Stimulated activated CD4-positive, alpha-beta T cell treated with anti-CD3 and anti-CD28 coated beads, Interleukin-2, amount 100 ng/mL, for 4 hours (primary cell): ENCODE data around the gene TSPAN31.

ENCODE experiments used
- DNase-seq: peaks from one replicate; pipeline ENCODE4 v3.0.0-alpha.2; 2020; ENCODE audit warnings: low read depth

Gene TSPAN31

DNA sequence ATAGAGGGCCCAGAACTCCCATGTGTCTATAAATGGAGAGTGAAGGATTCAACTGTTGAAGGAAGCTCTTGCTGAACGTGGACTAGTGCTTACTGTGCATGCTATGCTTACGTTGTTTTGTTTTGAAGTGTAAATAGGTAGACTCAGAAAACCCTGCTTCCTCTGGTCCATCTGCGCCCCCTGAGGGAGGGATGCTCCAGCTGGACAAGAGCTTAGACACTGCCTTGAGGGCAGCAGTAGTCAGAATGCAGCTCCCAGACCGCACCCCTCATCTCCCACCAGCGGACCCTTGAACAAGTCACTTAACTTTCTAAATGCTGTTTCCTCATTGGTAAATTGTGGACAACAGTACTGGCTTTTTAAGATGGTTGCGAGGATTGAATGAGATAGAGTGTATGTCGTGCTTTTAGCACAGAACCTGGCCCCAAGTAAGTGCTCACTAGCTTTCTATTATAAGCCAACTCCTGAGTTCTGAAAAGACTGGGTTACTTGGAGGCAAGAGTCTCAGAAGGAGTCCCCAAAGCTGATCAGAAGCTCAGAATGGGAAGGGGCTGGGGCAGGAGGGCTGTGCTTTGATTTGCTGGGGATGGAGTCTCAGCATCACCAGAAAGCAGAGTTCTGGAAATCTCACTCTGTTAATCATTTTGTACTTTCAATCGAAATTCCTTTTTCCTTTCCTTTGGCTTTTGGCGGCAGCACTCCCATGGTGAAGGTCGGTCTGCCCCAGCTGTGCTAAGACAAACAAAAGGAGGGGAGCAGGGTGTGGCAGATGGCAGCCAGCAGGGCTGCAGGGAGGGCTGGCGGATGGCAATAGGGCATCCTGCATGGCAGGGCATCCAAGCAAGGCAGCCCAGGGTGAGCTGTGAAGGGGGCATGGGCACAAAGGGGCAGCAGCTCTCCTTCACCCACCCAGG, 21.9 kb upstream of the TSPAN31 start:
- DNase-seq = no peak

DNA sequence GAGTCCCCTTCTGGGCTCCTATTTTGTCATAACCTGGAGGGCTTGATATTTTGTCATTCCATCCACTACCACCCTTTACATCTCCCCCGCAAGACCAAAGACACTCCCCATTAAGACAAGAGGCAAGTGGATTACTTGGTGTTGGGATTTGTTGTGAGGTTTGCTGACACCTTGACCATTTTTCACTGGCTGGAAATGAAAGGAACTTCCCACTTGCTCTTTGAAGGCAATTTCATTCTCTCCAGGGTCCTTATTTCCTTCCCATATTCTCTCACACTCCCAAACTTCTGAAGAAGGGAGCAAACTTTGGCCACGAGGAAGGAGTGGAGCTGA, 21.2 kb upstream of the TSPAN31 start:
- DNase-seq = no peak

DNA sequence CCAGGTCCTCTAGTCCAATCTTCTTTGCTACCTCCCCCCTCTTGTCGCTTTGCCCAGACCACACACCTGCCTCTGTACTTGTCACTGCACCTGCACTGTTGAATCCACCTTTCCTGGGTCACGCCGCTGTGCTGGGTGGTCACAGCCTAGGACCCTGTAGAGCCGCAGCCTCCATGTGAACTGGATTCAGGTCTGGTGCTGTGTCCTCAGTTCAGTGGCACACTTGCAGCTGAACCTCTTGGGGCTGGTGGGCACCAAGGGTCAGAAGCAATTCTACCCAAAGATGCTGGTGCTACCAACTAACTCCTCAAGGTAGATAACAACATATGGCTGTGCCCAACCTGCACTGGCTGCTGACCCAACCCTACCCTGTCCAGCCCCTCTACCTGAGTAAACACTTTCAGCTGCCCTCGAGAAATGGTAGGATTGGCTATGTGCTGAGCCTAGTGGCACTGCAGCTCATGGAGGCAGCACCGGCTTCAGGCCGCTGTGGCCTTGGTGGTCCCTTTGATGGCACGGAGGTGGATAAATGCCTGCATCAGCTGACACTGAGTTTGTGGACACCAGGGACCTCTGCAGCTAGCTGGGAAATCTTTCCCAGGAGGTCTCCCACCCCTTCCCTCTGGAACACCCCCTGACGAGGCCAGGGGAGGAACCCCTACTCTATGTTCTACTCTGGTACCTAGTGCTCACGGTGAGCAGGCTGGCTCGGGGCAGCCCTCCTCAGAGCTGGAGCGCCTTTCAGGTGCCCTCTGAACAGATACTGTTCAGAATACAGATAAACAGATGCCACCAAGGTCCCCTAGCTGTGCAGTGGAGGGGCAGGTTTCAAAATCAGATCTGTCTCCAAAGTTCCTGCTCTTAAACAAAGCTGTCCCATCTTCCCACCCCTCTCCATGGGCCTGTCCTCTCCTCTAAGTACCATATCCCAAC, 20.6 kb upstream of the TSPAN31 start:
- DNase-seq = no peak

DNA sequence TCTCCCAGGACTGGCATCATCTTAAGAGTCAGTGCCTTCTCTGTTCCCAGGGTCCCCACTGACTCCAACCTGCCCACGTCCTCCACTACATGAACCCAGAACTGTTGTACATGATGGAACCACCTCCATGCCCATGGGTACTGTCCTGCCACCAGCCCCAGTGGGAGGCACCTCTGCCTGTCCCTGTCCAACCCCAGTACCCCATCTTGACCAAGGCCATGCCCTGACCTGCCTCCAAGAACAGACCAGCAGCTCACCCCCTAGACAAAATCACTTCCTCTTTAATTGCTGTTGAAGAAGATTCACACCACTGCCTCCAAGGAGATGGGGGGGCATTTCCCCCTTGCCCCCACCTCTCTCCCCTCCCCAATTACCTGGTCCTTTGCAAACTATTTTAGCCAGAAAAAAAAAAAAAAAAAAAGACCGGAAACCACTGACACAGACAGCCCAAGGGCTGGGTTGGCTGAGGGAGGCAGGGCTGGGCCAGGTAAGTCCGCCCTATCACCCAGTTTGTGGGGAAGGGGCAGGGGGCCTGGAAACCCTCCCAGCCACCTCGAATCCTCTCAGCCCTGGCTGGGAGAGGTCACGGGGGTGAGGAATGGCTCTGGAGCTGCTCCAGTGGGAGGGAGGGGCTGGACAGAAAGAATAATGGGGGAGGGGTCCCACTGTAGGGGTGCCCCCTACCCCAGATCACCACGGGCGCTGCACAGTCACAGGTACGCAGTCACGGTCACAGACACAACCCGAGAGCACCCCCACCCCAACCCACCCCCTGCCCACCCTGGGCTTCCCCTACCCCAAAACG, 19.7 kb upstream of the TSPAN31 start:
- DNase-seq = no peak

DNA sequence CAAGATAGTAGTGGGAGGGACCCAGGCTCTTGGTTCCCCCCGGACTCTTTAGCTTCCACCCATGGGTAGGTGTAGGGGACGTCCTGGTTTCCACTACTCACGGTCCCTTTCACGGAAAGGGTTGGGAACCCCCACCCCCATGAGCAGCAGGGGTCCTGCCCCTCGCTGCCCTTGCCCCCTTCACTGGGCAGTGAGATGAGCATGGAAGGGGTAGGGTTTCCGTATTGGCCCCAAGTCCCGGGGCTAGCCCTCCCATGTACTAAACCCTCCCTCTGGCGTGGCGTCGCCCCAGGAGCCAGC, 19.0 kb upstream of the TSPAN31 start:
- no peak for DNase-seq

DNA sequence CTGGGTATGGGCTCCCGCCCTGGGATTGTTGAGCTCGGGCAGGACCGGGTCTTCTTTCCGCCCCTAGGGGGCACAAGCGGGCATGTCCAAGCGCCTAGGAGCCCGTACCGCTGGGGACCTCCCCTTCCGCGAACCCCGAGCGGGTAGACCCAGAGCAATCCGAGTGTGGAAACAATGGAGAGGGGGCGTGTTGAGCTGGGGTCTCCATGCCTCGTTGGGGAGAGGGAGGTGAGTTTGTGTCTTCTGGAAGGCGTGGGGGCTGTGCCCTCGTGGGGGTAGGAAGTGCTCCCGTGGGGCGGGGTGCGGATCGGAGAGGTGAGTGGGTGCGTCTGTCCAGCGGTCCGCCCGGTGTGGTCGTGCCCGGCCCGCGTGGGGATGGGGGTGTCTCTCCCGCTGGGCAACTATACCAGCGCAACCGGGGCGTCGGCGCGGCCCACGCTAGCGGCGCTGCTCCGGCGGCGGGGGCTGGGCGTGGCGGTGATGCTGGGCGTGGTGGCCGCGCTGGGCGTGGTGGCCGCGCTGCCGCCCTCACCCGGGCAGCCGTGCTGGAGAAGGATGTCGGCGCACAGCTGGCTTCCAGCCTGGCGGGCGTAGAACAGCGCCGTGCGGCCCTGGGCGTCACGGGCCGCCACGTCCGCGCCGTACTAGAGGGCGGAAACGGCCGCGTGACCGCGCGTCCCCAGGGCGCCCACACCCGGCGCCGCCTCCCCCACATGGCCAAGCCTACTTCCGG, 18.5 kb upstream of the TSPAN31 start:
- no peak for DNase-seq

DNA sequence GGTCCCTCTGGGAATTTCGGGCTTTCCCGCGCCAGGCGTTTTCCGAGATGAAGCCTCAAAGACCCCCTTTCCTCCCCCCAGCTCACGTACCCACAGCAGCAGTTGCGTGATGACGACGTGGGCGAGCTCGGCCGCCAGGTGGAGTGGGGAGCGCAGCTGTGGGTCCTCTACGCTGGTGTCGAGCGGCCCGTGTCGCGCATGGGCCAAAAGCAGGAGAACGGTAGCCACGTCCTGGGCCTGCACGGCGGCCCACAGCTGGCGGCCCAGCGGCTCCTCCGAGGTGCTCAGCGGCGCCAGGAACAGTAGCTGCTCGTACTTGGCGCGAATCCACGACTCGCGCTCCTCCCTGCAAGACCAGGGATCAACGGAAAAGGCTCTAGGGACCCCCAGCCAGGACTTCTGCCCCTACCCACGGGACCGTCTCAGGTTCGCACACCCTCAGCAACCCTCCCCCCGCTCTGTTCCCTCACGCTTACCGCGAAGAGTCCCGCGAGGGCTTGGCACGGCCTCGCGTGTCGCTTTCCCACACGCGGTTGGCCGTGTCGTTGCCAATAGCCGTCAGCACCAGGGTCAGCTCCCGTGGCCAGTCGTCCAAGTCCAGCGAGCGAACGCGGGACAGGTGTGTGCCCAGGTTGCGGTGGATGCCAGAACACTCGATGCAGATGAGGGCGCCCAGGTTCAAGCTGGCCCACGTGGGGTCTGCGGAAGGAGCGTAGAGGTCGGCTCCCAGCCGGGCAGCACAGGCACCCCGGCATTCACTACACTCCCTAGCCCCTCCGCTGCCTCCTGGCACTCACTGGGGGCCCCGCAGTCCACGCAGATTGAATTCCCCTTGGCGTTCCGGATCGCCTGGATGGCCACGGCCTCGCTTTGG, 17.7 kb upstream of the TSPAN31 start:
- DNase-seq = no peak

DNA sequence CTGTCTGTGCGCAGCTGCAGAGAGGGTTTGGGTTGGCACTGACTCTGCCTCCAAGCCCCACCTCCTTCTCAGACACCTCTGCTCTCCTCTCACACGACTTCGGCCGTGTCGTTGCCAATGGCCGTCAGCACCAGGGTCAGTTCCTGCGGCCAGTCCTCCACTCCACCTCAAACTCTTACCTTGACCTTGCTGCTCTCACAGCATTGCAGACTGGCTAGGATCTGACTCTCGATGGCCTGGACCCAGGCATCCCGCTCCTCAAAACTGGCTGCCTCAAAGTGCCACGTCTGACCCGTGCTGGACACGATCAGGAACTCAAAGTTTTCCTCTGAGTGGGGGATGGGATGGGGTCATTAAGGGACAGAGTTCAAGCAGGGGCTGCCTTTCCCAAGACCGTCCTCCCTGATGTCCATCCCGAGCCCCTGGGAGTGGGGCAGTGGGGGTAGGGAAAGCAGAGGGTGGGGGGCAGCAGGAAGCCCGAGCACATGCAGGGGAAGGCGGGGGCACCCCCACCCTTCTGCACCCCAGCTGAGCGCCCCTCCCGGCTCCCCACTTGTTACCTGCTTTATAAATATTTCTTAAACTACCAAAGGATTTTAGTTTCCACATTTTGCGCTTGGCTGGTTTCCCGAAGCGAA, 17.0 kb upstream of the TSPAN31 start:
- DNase-seq = no peak

DNA sequence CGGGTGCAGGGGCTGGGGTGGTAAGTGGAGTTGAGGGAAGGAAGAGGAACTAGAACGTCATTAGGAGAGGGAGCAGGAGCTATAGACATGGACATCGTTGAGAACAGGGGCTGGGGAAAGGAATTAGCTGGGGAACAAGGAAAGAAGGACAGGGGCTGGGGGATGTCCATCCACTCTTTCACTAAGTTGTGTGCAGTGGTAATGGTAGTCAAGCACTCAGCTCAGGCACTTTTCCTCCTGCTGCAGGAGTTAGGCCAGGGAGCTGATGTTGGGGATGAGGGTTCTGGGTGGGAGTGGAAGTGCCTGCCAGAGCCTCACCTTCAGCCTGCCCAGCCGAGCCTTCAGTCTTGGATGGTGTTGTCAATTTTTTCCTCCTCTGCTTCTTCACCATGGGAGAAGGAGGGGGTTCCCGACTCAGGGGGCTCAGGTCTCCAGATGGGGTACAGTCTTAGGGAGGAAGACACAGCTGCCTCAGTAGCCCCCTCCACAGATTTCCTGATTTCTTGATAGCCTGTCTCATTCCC, 15.5 kb upstream of the TSPAN31 start:
- DNase-seq = no peak

DNA sequence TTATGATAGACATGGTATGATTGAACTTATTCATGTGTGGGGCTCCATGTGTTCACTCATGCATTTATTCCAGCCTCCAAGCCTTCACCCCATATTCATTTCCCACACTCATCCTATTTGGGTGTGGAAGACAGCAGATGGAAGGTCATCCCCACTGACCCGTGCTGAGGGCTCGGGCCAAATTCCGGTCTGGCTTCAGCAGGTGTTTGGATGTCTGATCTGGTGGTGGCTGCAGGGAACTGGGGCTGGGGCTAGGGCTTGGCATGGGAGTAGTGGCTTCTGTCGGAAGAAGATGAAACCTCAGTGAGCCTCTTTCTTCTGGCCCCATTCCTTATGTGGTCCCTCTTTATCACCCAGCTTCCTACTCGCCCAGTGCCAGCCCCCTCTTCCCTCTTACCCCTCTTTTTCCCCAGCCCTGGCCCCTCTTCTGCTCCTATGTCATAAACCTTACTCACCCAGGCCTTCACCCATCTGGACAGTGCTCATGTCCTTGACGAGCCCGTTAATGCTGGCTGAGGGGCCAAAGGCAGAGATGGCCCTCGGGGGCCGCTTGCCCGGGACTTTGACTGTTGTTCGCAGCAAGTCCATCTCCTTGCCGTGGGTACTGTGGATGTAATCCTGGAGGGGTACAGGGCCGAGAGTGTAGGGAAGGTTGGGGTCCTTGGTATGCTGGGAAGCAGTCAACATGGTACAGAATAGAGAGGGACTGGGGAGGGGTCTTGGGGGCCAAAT, 14.3 kb upstream of the TSPAN31 start:
- no peak for DNase-seq

DNA sequence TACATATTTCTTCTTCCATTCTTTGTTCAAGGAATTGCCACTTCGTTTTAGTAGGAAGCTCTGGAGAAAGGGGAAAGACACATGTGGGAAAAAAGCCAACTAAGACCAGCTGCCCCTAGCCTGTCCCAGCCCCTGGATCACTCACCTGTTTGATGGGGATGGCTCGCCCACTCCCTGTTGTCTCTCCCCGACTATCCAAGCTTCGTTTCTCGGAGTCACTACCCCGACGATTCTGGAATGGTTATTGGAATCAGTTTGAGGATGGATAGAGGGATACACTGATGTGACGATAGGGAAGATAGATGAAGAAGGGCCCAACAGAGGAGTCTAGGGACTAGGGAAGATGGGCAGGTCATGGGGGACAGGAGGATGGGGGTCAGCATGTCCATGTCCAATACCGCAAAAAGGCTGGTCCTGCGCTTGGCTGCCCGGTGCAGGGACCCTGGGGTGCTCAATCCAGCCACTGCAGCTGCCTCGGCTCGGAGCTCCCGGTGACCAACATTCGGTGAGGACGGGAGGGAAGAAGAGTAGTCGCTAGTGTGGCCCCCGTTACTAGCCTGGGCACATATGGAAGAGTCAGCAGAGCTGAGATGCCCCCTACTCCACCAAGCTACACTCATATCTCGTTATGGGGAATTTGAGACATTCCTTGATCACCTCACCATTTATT, 13.3 kb upstream of the TSPAN31 start:
- no peak for DNase-seq

DNA sequence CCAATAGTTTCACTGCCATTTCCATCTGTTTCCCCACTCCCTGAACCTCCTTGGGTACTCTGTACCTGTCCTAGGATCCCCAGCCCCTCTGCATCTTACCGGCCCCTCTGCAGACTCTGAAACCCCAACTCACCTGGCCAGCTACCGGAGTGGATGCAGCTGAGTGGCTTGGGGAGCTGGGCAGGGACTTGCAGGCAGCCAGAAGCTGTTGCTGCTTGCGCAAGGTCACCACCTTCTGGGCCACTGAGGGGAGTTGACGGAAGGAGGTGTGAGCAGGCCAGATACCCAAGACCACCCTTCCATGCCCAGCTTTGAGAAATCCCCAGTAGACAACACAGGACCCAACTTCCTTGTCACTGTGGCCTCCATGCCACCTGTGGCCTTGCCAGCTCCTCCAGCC, 12.6 kb upstream of the TSPAN31 start:
- no peak for DNase-seq

DNA sequence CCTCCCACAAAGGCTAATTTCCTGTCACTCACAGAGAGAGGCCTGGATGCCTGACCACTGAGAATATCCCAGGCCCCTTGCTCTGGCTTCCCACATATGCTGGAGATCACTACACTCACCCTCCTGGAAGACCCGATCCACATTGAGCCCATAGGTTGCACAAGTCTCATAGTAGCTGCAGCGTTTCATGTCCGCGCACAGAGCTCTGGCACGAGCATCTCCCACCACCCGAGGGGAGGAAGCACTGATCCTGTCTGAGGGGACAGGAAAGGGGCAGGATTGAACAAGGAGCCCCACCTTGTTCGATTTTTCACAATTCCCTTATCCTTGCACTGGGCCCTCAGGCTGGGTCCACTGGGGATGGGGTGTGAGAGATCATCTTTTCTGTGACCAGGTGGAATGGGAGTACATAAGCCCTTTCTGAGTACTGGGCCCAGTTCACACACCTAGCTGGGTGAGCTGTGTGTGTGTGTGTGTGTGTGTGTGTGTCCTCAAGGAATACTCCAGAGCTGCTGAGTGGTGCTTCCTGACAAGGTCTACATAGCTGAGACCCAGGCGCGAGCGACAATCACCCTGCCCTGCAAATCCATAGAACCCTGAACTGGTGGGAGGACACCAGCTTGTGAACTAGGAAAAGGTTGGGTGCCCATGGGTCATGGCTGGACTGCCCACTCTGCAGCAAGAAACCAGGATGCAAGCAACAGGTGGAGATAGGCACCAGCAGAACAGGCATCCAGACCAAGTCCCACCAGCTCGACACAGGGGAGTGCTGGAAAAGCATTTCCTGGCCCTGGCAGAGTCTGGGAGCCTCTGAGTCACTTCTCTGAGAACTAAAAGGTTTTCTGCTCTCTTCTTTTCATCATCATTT, 11.9 kb upstream of the TSPAN31 start:
- no peak for DNase-seq

DNA sequence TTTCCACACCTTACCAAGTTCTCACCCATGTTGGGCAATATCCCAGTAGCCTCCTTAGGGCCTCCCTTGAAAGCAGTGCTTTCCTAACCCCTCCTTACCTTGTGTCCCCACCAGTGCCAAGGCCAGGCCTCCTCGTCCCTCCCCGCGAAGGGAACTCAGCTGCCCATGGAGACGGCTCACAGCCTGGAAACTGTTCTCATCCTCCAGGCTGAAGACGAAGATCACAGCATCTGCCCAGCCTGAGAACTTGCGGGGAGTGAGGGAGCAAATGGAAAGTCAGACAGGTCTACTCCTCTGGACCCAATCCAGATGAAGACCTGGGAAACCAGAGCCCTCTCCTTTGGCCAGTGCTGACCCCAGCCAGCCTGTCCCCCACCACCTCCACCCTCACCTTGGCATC, 10.9 kb upstream of the TSPAN31 start:
- no peak for DNase-seq

DNA sequence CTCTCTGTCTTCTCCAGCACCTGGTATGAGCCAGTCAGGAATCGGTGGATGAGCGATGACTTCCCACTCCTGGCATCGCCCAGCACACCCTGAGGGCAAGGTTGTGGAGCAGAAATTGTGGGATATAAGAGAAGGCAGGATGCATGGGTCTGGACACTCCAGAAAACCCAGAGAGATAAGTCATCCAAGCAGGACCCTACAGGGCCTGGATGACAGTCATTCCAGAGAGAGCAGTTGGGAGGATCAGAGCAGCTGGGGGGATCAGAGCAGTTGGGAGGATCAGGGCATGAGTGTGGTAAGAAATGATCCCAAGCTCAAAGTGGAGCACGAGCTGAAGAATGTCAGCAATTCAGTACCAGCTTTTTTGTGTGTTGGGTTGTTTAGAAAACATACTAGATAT, 10.2 kb upstream of the TSPAN31 start:
- DNase-seq = no peak

DNA sequence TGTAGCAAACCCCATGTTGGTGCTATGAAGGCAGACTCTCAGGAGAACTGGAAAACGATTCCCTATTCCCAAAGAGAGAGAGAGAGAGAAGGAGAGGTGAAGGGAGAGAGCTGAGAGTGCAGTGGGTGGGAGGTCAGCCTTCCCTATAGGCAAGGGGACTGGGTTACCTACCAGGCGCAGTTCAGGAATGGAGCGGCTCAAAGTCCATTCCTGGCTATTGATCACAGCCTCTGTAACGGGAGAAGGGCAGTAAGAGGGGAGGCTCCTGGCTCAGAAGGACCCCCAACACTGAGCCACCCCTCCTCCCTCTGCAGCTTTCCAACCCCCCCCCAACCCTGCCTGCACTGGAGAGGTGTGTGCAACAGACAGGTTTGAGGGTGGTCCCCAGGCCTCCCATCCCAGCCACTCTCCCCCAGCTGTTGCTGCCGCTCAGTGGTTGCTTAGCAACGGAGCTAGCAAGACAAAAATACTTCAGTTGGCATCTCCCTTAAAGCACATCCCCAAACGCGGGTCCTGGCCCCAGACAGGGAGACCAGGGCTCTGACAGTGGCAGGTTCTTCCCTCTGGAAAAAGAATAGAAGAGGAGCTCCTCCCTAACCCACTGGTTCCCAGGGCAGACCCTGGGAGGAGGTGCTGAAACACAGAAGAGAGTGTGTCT, 9.5 kb upstream of the TSPAN31 start:
- DNase-seq = no peak
